Measurements from ENCODE around the gene FAM180B.

GRCh38 chr11:47536915-47537314 is 49.6 kb upstream of the FAM180B start:
- TF ChIP-seq POLR2A (IDR thresholded peaks at IDR 0.05) (no peak), CTCF (IDR thresholded peaks at IDR 0.05) (no peak), POLR2AphosphoS5 (IDR thresholded peaks at IDR 0.05) (no peak)
